MM.1S (cell line): ENCODE data around the gene MAP3K5.

Source experiments
- CTCF ChIP-seq: fragments of 300-600 bp; sonication (generic); IDR thresholded peaks from 2 replicates; pipeline ENCODE4 v1.5.1; 2016; ENCODE audit warnings: antibody characterized with exemption, low read length, mixed read lengths
- EZH2 ChIP-seq: fragments of 300-600 bp; sonication (generic); optimal IDR thresholded peaks from 2 replicates; pipeline ENCODE3; 2017; ENCODE audit warnings: low read depth, mild to moderate bottlenecking, antibody characterized with exemption, low read length, mixed read lengths
- EZH2phosphoT487 ChIP-seq: fragments of 300-600 bp; sonication (generic); IDR thresholded peaks from 2 replicates; pipeline ENCODE4 v1.6.1; 2018; ENCODE audit warnings: antibody characterized with exemption, low read length

- no peak for TF ChIP-seq CTCF
- TF ChIP-seq EZH2phosphoT487 = no peak
- TF ChIP-seq EZH2 = no peak
Measured at GRCh38 chr6:136592930-136593673, 199.2 kb downstream of the MAP3K5 start.
